ENCODE measurements around the gene CASQ1.

DNA sequence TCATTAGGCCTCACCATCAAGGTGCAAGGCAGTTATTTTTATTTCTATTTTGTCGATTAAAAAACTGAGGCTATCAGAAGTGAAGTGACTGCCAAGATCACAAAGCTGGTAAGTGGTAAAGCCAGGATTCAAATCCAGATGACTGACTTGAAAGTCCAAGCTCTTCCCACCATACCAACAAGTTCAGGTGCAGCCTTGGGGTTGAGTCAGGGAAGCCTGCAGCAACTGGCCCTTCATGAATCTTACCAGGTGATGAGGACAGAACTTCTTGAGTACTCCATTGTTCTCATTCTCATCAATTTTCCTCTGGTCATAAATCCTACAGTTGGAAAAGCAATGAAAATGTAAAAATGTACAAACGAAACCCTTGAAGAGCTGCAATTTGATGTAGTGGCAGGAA is 35.0 kb downstream of the CASQ1 start:
- TF ChIP-seq YY1 (tag by site-specific recombination; IDR thresholded peaks at IDR 0.05) (no peak), BCL11A (tag by site-specific recombination; IDR thresholded peaks at IDR 0.05; ENCODE audit: low read depth) (no peak)
- TF ChIP-seq, protein P1, sequence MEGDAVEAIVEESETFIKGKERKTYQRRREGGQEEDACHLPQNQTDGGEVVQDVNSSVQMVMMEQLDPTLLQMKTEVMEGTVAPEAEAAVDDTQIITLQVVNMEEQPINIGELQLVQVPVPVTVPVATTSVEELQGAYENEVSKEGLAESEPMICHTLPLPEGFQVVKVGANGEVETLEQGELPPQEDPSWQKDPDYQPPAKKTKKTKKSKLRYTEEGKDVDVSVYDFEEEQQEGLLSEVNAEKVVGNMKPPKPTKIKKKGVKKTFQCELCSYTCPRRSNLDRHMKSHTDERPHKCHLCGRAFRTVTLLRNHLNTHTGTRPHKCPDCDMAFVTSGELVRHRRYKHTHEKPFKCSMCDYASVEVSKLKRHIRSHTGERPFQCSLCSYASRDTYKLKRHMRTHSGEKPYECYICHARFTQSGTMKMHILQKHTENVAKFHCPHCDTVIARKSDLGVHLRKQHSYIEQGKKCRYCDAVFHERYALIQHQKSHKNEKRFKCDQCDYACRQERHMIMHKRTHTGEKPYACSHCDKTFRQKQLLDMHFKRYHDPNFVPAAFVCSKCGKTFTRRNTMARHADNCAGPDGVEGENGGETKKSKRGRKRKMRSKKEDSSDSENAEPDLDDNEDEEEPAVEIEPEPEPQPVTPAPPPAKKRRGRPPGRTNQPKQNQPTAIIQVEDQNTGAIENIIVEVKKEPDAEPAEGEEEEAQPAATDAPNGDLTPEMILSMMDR (tag by site-specific recombination; IDR thresholded peaks at IDR 0.05) = no peak

All from HEK293 (cell line).